Ishikawa (cell line): ENCODE data around the gene EPM2A.

Experiments used
- CEBPB ChIP-seq: IDR thresholded peaks from 2 replicates; pipeline ENCODE4 v1.6.1; 2012
- CREB1 ChIP-seq: IDR thresholded peaks from 2 replicates; pipeline ENCODE4 v1.6.1; 2012; ENCODE audit warnings: low read depth
- EGR1 ChIP-seq: IDR thresholded peaks from 2 replicates; pipeline ENCODE4 v1.6.1; 2012
- EP300 ChIP-seq: IDR thresholded peaks from 2 replicates; pipeline ENCODE4 v1.6.1; 2012; ENCODE audit warnings: borderline replicate concordance
- FOXM1 ChIP-seq: IDR thresholded peaks from 2 replicates; pipeline ENCODE4 v1.6.1; 2012; ENCODE audit warnings: low read depth, borderline replicate concordance
- NFIC ChIP-seq: IDR thresholded peaks from 2 replicates; pipeline ENCODE4 v1.6.1; 2012
- RAD21 ChIP-seq: IDR thresholded peaks from 2 replicates; pipeline ENCODE4 v1.6.1; 2012; ENCODE audit warnings: low read depth
- TAF1 ChIP-seq: IDR thresholded peaks from 2 replicates; pipeline ENCODE4 v1.6.1; 2012; ENCODE audit warnings: low read depth, mild to moderate bottlenecking
- TCF12 ChIP-seq: IDR thresholded peaks from 2 replicates; pipeline ENCODE4 v1.6.1; 2012; ENCODE audit warnings: low read depth
- TEAD4 ChIP-seq: IDR thresholded peaks from 2 replicates; pipeline ENCODE4 v1.6.1; 2012
- YY1 ChIP-seq: IDR thresholded peaks from 2 replicates; pipeline ENCODE4 v1.6.1; 2012; ENCODE audit warnings: low read depth
- TF ChIP-seq, protein P1 (sequence below): IDR thresholded peaks from 2 replicates; pipeline ENCODE4 v1.6.1; 2012; ENCODE audit warnings: low read depth, mild to moderate bottlenecking
- TF ChIP-seq, protein P2 (sequence below): IDR thresholded peaks from 2 replicates; pipeline ENCODE4 v1.6.1; 2012
- TF ChIP-seq, protein P3 (sequence below): IDR thresholded peaks from 2 replicates; pipeline ENCODE4 v1.6.1; 2012

DNA sequence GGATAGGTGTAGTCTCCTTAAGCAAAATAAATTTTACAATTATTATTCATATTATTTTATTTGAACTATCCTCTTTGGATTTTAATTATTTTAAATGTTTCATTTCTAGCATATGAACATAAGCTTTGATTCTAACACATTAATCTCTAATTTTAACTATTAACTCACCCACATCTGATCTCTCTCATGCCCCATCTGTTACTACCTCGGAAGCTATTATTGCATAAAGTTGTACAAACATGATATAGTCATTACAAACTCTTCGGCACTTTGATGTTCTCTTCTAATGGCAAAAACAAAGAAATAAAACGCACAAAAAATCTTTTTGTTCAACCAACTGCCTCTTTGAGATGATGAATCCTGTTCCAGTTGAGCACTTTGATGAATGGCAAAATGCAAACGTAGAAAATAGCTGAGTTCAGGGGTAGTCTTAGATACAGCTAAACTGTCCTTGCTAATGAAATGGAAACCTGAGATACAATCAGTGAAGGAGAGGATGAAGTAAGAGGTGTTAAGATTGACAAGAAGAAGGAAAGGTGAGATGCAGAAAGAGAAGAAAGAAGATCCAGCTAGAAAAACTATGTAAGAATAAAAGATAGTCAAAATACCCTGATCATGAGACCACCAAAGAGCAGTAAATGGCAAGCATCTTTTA is 41.1 kb downstream of the EPM2A start:
- TF ChIP-seq YY1: no peak
- TF ChIP-seq EGR1: no peak
- no peak for TF ChIP-seq TCF12
- TF ChIP-seq EP300: no peak
- TF ChIP-seq CREB1: no peak
- TF ChIP-seq TAF1: no peak
- no peak for TF ChIP-seq RAD21
- TF ChIP-seq FOXM1: no peak
- no peak for TF ChIP-seq CEBPB
- TF ChIP-seq NFIC: no peak
- no peak for TF ChIP-seq TEAD4
- TF ChIP-seq, protein P1, sequence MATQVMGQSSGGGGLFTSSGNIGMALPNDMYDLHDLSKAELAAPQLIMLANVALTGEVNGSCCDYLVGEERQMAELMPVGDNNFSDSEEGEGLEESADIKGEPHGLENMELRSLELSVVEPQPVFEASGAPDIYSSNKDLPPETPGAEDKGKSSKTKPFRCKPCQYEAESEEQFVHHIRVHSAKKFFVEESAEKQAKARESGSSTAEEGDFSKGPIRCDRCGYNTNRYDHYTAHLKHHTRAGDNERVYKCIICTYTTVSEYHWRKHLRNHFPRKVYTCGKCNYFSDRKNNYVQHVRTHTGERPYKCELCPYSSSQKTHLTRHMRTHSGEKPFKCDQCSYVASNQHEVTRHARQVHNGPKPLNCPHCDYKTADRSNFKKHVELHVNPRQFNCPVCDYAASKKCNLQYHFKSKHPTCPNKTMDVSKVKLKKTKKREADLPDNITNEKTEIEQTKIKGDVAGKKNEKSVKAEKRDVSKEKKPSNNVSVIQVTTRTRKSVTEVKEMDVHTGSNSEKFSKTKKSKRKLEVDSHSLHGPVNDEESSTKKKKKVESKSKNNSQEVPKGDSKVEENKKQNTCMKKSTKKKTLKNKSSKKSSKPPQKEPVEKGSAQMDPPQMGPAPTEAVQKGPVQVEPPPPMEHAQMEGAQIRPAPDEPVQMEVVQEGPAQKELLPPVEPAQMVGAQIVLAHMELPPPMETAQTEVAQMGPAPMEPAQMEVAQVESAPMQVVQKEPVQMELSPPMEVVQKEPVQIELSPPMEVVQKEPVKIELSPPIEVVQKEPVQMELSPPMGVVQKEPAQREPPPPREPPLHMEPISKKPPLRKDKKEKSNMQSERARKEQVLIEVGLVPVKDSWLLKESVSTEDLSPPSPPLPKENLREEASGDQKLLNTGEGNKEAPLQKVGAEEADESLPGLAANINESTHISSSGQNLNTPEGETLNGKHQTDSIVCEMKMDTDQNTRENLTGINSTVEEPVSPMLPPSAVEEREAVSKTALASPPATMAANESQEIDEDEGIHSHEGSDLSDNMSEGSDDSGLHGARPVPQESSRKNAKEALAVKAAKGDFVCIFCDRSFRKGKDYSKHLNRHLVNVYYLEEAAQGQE: no peak
- TF ChIP-seq, protein P2, sequence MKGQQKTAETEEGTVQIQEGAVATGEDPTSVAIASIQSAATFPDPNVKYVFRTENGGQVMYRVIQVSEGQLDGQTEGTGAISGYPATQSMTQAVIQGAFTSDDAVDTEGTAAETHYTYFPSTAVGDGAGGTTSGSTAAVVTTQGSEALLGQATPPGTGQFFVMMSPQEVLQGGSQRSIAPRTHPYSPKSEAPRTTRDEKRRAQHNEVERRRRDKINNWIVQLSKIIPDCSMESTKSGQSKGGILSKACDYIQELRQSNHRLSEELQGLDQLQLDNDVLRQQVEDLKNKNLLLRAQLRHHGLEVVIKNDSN: no peak
- TF ChIP-seq, protein P3, sequence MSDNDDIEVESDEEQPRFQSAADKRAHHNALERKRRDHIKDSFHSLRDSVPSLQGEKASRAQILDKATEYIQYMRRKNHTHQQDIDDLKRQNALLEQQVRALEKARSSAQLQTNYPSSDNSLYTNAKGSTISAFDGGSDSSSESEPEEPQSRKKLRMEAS: no peak
